OCI-LY7 (cell line): Measurements from ENCODE around the gene PGPEP1.
A peak's percentile ranks its signal among the peaks of the same experiment; 100 is the strongest.

Experiments used
- CTCF ChIP-seq: fragments of 200-600 bp; sonication (generic); conservative IDR thresholded peaks from 2 replicates; pipeline ENCODE4 v1.5.1; 2014; ENCODE audit warnings: mild to moderate bottlenecking, antibody characterized with exemption, low read length, moderate library complexity, mixed read lengths
- EZH2phosphoT487 ChIP-seq: fragments of 200-600 bp; sonication (generic); IDR thresholded peaks from 2 replicates; pipeline ENCODE4 v1.6.1; 2018; ENCODE audit warnings: low read depth, borderline replicate concordance, mild to moderate bottlenecking, mixed run types, antibody characterized with exemption, low read length, moderate library complexity, mixed read lengths

DNA sequence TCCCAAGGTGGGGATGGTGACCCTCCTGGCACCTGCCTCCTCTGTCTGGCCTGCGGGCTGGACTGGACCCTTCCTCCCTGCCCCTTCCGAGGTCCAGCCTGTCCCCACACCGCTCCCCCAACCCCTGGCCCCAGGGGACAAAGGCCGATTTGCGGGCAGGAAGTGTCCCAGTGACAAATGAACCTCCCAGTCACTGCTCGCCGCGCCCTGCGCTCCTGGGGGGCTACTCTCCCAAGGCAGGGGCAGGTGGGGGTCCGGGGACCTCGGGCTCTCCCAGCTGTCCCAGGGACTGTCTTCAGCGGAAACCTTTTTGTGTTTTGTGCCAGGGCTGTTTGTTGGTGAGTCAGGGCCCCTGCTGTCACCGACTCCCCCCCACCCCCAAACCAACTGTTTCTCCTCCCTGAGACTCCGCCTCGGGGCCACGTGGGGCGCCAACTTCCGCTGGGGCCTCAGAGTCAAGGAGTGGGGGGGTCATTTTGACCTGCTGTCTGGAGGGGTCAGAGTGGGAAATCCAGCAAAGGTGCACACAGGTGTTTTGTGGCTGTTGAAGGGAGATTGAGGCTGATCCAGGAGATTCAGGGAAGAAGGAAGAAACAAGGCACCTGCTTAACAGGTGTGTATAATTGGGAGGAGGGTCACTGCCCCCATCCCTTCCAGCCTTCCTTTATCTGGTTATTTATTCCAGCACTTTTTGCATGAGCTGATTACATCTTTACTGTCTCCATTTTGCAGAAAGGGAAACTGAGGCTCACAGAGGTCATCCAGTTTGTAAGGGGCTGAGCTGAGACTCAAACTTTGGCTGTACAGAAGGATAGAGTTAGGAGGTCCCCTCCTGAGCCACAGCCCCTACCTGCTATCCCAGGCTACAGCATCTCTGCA, 831 bp downstream of the PGPEP1 start:
- TF ChIP-seq CTCF (peak; percentile 32; the same call in 1 of the 2 replicates), EZH2phosphoT487 (no peak)
